Measurements from ENCODE around the gene TBCE. TPM values are rescaled to one million over a fixed set of nuclear protein-coding genes. Genes with fewer than 3 reads are reported as not detected.

TBCE gene
- total RNA-seq, 1 donor from 2014 or later, result 30.8 TPM

GRCh38 chr1:235500971-235501540 lies 133.8 kb downstream of the TBCE start:
- intact Hi-C loops (cut with micrococcal nuclease), result loop anchor here (5.0 to 10.0 kb wide), 5 partner anchors 204 to 1294 kb away; partner anchors contain the start of genes LGALS8, MTR and NID1

Other genes with a start within 250 kb of the TBCE start
- 75.8 and 83.9 TPM in 2 replicates for gene TOMM20, start 238.6 kb upstream of the TBCE start, total RNA-seq
- gene RBM34, start 206.2 kb upstream of the TBCE start, total RNA-seq, result 105 and 108 TPM in 2 replicates
- gene ARID4B, start 39.2 kb upstream of the TBCE start, total RNA-seq, result 62.4 and 71.6 TPM in 2 replicates
- 27.1 and 31.5 TPM in 2 replicates for gene GGPS1, start 38.9 kb upstream of the TBCE start, total RNA-seq
- 9.1 and 9.2 TPM in 2 replicates for gene B3GALNT2, start 137.0 kb downstream of the TBCE start, total RNA-seq

Data from T-helper 1 cell treated with Interleukin-12 subunit alpha and Interleukin-12 subunit beta and Interleukin-4 antibody, amounts not matched to agents 30 ng/mL and 1 ng/mL, for 36 hours (primary cell).